Uterus (tissue), 2 donors: ENCODE results near the gene STUB1.

Experiments used
- CTCF ChIP-seq, 4 experiments: fragments of 200-600 bp in 2 of 4; fragments of 450-650 bp in 2 of 4; sonication (generic) in 2 of 4; IDR thresholded peaks; one replicate each; pipeline ENCODE4 v1.5.1; 2016 to 2019; ENCODE audit warnings: antibody characterized with exemption in 4 of 4, mild to moderate bottlenecking in 2 of 4, moderate library complexity in 1 of 4
- POLR2A ChIP-seq, 2 donors: fragments of 450-650 bp; IDR thresholded peaks; one replicate each; pipeline ENCODE4 v1.6.1; 2016; ENCODE audit warnings: antibody characterized with exemption in 2 of 2, mild to moderate bottlenecking in 1 of 2, moderate library complexity in 1 of 2

GRCh38 chr16:667113-667779 is 13.0 kb upstream of the STUB1 start:
- TF ChIP-seq CTCF (IDR thresholded peaks at IDR 0.05) = no peak
- no peak for TF ChIP-seq POLR2A (IDR thresholded peaks at IDR 0.05)
